Measurements from ENCODE around the gene PRRX1.

Gene PRRX1

GRCh38 chr1:170664828-170665612, 1.1 kb downstream of the PRRX1 start:
- DNase-seq, result no peak

- no peak for DNase-seq
These were observed 1.7 kb downstream of the PRRX1 start for GRCh38 chr1:170665629-170666028.

GRCh38 chr1:170666541-170667254, 2.8 kb downstream of the PRRX1 start:
- no peak for DNase-seq

GRCh38 chr1:170668209-170669106, 4.5 kb downstream of the PRRX1 start:
- no peak for DNase-seq

GRCh38 chr1:170669107-170669445, 5.1 kb downstream of the PRRX1 start:
- no peak for DNase-seq

GRCh38 chr1:170669586-170670530, 5.9 kb downstream of the PRRX1 start:
- no peak for DNase-seq

GRCh38 chr1:170670802-170671628, 7.1 kb downstream of the PRRX1 start:
- peak; percentile 61 for DNase-seq

- no peak for DNase-seq
These were observed 7.7 kb downstream of the PRRX1 start for GRCh38 chr1:170671629-170671963.

- DNase-seq, result no peak
These were observed 8.4 kb downstream of the PRRX1 start for GRCh38 chr1:170672316-170672715.

- no peak for DNase-seq
These were observed 10.3 kb downstream of the PRRX1 start for GRCh38 chr1:170674239-170674638.

- no peak for DNase-seq
These were observed 11.1 kb downstream of the PRRX1 start for GRCh38 chr1:170674986-170675385.

GRCh38 chr1:170675865-170676264, 11.9 kb downstream of the PRRX1 start:
- no peak for DNase-seq

- no peak for DNase-seq
These were observed 12.7 kb downstream of the PRRX1 start for GRCh38 chr1:170676628-170677027.

- DNase-seq, result no peak
These were observed 14.2 kb downstream of the PRRX1 start for GRCh38 chr1:170678027-170678600.

GRCh38 chr1:170680428-170680827, 16.5 kb downstream of the PRRX1 start:
- no peak for DNase-seq

- no peak for DNase-seq
These were observed 18.2 kb downstream of the PRRX1 start for GRCh38 chr1:170682169-170682568.

- no peak for DNase-seq
These were observed 18.9 kb downstream of the PRRX1 start for GRCh38 chr1:170682809-170683208.

- peak; percentile 57 for DNase-seq
These were observed 21.2 kb downstream of the PRRX1 start for GRCh38 chr1:170685166-170685565.

- no peak for DNase-seq
These were observed 22.4 kb downstream of the PRRX1 start for GRCh38 chr1:170686291-170686690.

GRCh38 chr1:170687621-170688020, 23.7 kb downstream of the PRRX1 start:
- no peak for DNase-seq

GRCh38 chr1:170691258-170691657, 27.3 kb downstream of the PRRX1 start:
- DNase-seq, result no peak
